ENCODE data around the gene TNIP2. TPM values are rescaled to one million over a fixed set of nuclear protein-coding genes. Genes with fewer than 3 reads are reported as not detected.

TNIP2 gene
- total and polyA plus RNA-seq, 8 donors = 16.6 to 46.5 (median 20.0) TPM

GRCh38 chr4:2700031-2700430 lies 56.1 kb downstream of the TNIP2 start:
- no peaks in the 10 kb centered on the region for H3K4me1 ChIP-seq
- H3K27ac ChIP-seq = no peak overlapping the region
- no peaks in the 10 kb centered on the region for H3K27me3 ChIP-seq
- intact Hi-C loops (cut with DNase I) = no loop called here
- H3K4me3 ChIP-seq = no peak overlapping the region
- H3K36me3 ChIP-seq = peaks cover 0 to 99% of the 10 kb centered on the region in 2 donors
- no peaks in the 10 kb centered on the region for H3K9me3 ChIP-seq
- ATAC-seq = no peak
- TF ChIP-seq, protein P1, sequence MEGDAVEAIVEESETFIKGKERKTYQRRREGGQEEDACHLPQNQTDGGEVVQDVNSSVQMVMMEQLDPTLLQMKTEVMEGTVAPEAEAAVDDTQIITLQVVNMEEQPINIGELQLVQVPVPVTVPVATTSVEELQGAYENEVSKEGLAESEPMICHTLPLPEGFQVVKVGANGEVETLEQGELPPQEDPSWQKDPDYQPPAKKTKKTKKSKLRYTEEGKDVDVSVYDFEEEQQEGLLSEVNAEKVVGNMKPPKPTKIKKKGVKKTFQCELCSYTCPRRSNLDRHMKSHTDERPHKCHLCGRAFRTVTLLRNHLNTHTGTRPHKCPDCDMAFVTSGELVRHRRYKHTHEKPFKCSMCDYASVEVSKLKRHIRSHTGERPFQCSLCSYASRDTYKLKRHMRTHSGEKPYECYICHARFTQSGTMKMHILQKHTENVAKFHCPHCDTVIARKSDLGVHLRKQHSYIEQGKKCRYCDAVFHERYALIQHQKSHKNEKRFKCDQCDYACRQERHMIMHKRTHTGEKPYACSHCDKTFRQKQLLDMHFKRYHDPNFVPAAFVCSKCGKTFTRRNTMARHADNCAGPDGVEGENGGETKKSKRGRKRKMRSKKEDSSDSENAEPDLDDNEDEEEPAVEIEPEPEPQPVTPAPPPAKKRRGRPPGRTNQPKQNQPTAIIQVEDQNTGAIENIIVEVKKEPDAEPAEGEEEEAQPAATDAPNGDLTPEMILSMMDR (IDR thresholded peaks at IDR 0.05) = no peak
- no peak for DNase-seq

DNA sequence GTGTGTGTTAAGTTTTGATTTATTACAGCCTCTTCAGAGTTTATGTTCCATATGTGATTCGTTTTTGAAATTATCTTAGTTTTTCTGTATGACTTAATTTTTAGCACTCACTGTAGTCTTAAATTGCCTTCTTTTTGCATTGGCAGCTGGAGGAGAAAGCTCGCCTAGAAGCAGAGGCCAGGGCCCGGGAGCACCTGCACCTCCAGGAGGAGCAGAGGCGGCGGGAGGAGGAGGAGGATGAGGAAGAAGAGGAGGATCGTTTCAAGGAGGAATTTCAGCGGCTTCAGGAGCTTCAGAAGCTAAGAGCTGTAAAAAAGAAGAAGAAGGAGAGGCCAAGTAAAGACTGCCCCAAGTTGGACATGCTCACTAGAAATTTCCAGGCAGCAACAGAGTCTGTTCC lies 56.6 kb downstream of the TNIP2 start:
- no peak for DNase-seq
- intact Hi-C loops (cut with DNase I) = no loop called here

DNA sequence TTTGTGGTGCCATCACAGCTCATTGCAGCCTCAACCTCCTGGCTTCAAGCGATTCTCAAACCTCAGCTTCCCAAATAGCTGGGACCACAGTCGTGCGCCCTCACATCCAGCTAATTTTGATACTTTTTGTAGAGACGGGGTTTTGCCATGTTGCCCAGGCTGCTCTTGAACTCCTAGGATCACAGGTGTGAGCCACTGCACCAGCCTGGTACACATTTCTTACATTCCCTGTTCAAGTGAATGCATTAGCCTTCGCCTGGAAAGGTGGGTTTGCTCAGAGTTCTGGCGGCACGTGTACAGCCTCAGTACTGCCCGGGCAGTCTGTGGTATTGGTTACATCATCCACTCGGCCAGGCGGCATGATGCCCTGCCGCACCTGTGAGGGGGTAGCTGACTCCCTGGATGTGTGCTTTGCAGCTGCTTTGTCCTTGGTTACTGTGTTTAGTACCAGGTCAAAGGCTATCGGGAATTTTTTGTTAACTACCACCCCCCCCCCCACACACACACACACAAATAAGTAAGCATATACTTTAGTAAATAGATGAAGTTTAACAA lies 57.1 kb downstream of the TNIP2 start:
- Histone ChIP-seq H3K36me3 (peaks cover 0 to 100% of the 10 kb centered on the region in 2 donors), H3K4me1 (no peaks in the 10 kb centered on the region), H3K27me3 (no peaks in the 10 kb centered on the region), H3K4me3 (no peak overlapping the region), H3K9me3 (no peaks in the 10 kb centered on the region), H3K27ac (no peak overlapping the region)
- DNase-seq (no peak), ATAC-seq (no peak)
- TF ChIP-seq, protein P1 (IDR thresholded peaks at IDR 0.05) = no peak
- intact Hi-C loops (cut with DNase I) = no loop called here

More for the DNA sequence above, 56.6 kb downstream of the TNIP2 start:
- Histone ChIP-seq H3K27ac (no peak overlapping the region), H3K4me1 (no peaks in the 10 kb centered on the region), H3K36me3 (peaks cover 0 to 100% of the 10 kb centered on the region in 2 donors), H3K9me3 (no peaks in the 10 kb centered on the region), H3K4me3 (no peak overlapping the region), H3K27me3 (no peaks in the 10 kb centered on the region)
- TF ChIP-seq, protein P1 (IDR thresholded peaks at IDR 0.05) = no peak
- no peak for ATAC-seq

DNA sequence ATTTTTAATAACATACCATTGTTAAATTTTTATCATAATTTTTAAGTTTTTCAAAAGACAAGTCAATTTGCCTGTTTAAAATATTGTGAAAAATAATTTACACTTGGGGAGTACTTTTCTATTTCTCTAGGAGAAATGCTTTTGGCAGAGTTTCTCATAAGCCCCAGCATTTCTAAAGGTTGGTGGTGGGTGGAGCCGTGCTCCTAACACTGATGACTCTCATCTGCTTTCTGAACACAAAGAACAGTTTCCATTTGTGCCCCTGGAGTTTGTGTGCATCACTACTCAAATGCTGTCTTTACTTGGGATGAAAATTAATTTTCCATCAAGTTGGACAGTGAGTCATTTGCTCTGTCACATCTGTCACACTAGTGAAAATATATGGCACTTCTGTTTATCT lies 57.6 kb downstream of the TNIP2 start:
- H3K27ac ChIP-seq = no peak overlapping the region
- ATAC-seq (no peak), DNase-seq (no peak)
- no peaks in the 10 kb centered on the region for H3K4me1 ChIP-seq
- H3K4me3 ChIP-seq = no peak overlapping the region
- TF ChIP-seq, protein P1 (IDR thresholded peaks at IDR 0.05) = no peak
- intact Hi-C loops (cut with DNase I) = no loop called here
- no peaks in the 10 kb centered on the region for H3K27me3 ChIP-seq
- H3K36me3 ChIP-seq = peaks cover 0 to 100% of the 10 kb centered on the region in 2 donors
- H3K9me3 ChIP-seq = no peaks in the 10 kb centered on the region

DNA sequence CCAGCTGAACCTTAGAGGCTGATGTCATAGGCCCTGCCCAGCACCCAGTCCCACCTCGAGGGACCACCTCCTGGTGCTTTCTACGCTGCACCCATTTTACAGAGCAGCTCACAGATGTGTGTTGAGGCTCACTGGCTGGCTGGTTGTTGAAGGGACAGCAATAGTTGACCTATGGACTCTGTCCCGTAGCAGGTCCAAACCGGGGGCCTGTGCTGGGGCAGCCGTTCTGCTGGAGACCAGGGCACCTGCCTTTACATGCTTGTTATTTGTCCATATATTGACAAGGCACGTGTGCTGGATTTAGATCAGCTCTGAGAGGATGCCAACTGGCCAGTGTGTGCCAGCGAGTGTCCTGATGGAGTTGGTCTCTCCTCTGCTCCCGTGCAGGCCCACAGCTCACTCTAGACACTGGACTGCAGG lies 58.1 kb downstream of the TNIP2 start:
- Histone ChIP-seq H3K27me3 (no peaks in the 10 kb centered on the region), H3K9me3 (no peaks in the 10 kb centered on the region), H3K4me1 (no peaks in the 10 kb centered on the region), H3K27ac (no peak overlapping the region), H3K36me3 (peaks cover 0 to 100% of the 10 kb centered on the region in 2 donors), H3K4me3 (no peak overlapping the region)
- ATAC-seq = no peak
- intact Hi-C loops (cut with DNase I) = no loop called here
- TF ChIP-seq, protein P1 (IDR thresholded peaks at IDR 0.05) = no peak
- DNase-seq = no peak
